Mucosa of descending colon (tissue), 3 donors: ENCODE measurements around the gene LETMD1. TPM values are rescaled to one million over a fixed set of nuclear protein-coding genes. Genes with fewer than 3 reads are reported as not detected.

ENCODE experiments used
- ATAC-seq: fragments of 200-7000 bp; cut with Tn5 transposase; one replicate; pipeline ENCODE4 v1.9.1; 2020; ENCODE audit warnings: mild to moderate bottlenecking, moderate library complexity
- DNase-seq, 3 donors: peaks; one replicate each; pipeline ENCODE4 v3.0.0-alpha.2; 2020
- H3K36me3 ChIP-seq: fragments of 200-600 bp; one replicate; pipeline ENCODE4 v1.8.0; 2021; ENCODE audit warnings: low read depth, mild to moderate bottlenecking
- H3K4me1 ChIP-seq: fragments of 200-600 bp; one replicate; pipeline ENCODE4 v1.8.0; 2021; ENCODE audit warnings: low read depth, mild to moderate bottlenecking
- H3K4me3 ChIP-seq: fragments of 200-600 bp; one replicate; pipeline ENCODE4 v1.8.0; 2021; ENCODE audit warnings: mild to moderate bottlenecking
- H3K9me3 ChIP-seq: fragments of 200-600 bp; one replicate; pipeline ENCODE4 v1.8.0; 2021; ENCODE audit warnings: mild to moderate bottlenecking
- intact Hi-C, 2 donors: fragments of 100-400 bp; cut with DNase I in 1 of 2; cut with micrococcal nuclease in 1 of 2; formaldehyde crosslinking; loops; one replicate each; pipeline versions ENCODE4 v1.11.0 to v1.11.1; 2022; cut with DNase I, micrococcal nuclease
- total RNA-seq, 3 donors: library from RNA; stranded (reverse); fragmentation: NEBNext Ultra II Directional in 2 of 3; extraction: Animal tissue kit (Norgen Biotek cat#: 25700) in 2 of 3; gene quantifications; one replicate each; pipeline versions ENCODE4 v1.2.1 to v1.2.4, GENCODE V29; 2021 to 2023
- TF ChIP-seq, protein P1 (sequence below): fragments of 200-600 bp; IDR thresholded peaks from one replicate; pipeline ENCODE4 v1.8.0; 2022; ENCODE audit warnings: antibody characterized with exemption, mild to moderate bottlenecking
- donor health status: DM: no; HTN: no; CAD: no; lungs with moderate emphysema.
- donor health status: DM: no; HTN: no; CAD: no.
- donor health status: DM: no; HTN: yes; CAD: no.

The LETMD1 gene
- total RNA-seq, 3 donors from 2014 or later, result 67.4 to 74.2 (median 72.7) TPM

DNA sequence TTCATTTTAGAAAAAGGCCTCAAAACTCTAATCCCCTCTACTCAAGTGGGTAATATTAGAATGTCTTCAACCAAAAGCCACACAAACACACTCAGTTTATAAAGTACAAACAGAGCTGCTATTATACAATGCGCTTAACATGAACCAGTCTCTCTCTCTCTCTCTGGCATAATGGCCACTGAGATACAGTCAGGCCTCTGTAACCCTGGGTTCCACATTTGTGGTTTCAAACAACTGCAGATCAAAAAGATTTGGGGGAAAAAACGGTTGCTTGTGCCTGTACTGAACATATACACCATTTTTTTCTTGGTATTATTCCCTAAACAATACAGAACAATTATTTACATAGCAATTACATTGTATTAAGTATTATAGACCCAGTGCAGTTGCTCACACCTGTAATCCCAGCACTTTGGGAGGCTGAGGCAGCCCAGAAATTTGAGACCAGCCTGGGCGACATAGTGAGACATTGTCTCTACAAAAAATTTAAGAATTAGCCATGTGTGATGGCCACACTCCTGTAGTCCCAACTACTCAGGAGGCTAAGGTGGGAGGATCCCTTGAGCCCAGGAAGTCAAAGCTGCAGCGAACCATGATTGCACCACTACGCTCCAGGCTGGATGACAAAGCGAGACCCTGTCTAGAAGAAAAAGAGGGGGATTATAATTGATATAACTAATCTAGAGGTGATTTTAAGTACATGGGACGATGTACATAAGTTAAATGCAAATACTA lies 27.5 kb upstream of the LETMD1 start:
- Histone ChIP-seq H3K4me3 (no peak overlapping the region), H3K9me3 (no peaks in the 10 kb centered on the region), H3K4me1 (peaks cover 7% of the 10 kb centered on the region), H3K36me3 (no peaks in the 10 kb centered on the region)
- intact Hi-C loops, result no loop called here
- TF ChIP-seq, protein P1, sequence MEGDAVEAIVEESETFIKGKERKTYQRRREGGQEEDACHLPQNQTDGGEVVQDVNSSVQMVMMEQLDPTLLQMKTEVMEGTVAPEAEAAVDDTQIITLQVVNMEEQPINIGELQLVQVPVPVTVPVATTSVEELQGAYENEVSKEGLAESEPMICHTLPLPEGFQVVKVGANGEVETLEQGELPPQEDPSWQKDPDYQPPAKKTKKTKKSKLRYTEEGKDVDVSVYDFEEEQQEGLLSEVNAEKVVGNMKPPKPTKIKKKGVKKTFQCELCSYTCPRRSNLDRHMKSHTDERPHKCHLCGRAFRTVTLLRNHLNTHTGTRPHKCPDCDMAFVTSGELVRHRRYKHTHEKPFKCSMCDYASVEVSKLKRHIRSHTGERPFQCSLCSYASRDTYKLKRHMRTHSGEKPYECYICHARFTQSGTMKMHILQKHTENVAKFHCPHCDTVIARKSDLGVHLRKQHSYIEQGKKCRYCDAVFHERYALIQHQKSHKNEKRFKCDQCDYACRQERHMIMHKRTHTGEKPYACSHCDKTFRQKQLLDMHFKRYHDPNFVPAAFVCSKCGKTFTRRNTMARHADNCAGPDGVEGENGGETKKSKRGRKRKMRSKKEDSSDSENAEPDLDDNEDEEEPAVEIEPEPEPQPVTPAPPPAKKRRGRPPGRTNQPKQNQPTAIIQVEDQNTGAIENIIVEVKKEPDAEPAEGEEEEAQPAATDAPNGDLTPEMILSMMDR, result no peak
- ATAC-seq (no peak), DNase-seq (no peak)

DNA sequence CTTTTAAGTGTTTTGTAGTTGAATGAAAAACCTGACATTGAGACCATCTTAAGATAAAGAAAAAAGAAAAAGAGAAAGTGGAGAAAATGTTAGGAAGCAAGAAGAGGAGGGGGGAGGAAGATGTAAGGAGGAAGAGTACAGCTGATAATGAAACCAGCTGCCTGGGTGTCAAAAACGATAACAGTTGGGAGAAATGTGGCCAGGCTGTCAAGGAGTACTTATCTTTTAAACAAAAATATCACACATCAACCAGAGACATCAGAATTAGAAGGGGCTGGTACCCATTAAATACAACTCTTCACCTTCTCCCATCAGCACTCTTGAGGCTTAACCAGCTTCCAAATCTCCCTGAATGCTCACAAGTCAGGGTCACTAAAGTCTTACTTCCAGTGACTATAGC lies 26.4 kb upstream of the LETMD1 start:
- DNase-seq (no peak), ATAC-seq (no peak)
- TF ChIP-seq, protein P1, result no peak
- Histone ChIP-seq H3K9me3 (no peaks in the 10 kb centered on the region), H3K36me3 (no peaks in the 10 kb centered on the region), H3K4me3 (no peak overlapping the region), H3K4me1 (peaks cover 7% of the 10 kb centered on the region)
- intact Hi-C loops, result no loop called here

DNA sequence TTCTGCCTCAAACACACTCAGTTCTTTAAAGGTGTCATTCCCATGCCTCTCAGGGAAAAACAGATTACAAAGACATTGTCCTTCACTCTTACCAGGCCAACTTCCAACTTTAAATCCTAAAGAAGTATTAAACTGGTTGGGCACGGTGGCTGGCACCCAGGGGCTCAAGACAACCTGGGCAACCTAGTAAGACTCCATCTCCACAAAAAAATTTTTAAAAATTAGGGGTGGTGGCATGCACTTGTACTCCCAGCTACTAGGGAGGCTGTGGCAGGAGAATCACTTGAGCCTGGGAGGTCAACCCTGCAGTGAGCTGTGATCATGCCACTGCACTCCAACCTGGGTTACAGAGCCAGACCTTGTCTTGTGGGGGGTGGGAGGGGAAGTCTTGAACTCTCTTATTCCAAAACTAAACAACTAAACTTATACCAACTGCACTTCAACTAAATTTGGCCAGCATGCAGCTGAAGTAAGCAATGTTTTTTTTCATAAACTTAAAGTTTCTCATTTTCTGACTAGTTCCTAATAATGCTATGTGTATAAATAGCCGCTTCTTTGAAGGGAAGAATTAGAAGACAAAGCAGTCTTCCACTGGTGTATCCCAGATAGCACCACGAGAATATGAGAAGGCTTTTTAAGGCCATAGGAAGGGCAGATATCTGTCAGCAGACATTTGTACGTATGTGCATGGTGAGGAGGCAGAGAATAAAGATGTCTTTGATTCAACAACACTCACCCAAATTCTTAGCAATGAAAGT lies 24.3 kb upstream of the LETMD1 start:
- ATAC-seq (no peak), DNase-seq (no peak)
- Histone ChIP-seq H3K4me1 (peaks cover 12% of the 10 kb centered on the region), H3K9me3 (no peaks in the 10 kb centered on the region), H3K36me3 (no peaks in the 10 kb centered on the region), H3K4me3 (no peak overlapping the region)
- TF ChIP-seq, protein P1, result no peak
- intact Hi-C loops, result no loop called here

DNA sequence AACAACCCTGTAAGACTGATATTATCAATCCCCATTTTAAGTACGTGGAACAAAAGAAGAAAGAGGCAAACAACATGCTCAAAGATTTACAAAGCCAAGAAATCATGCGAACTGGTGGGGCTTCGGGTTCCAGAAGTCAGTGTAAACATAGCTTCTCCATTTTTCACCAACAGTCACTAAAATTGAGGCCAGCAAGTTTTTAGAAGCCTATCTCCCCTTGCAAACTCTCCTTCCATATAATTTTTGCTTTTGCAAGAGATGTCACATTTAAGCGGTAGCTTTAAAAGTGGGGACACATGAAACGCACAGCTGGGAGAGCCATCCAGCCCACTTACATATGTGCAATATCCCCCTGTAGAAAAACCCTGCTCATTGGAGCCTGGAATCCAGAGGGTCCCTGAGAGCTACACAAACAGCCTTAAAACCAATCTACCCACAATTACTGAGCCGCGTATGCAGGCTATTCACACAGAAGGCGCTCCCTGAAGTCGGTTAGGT lies 22.7 kb upstream of the LETMD1 start:
- Histone ChIP-seq H3K9me3 (no peaks in the 10 kb centered on the region), H3K4me3 (peak overlapping the region; percentile 79), H3K4me1 (peaks cover 12% of the 10 kb centered on the region), H3K36me3 (no peaks in the 10 kb centered on the region)
- TF ChIP-seq, protein P1, result no peak
- no peak for DNase-seq
- no peak for ATAC-seq
- intact Hi-C loops, result no loop called here

DNA sequence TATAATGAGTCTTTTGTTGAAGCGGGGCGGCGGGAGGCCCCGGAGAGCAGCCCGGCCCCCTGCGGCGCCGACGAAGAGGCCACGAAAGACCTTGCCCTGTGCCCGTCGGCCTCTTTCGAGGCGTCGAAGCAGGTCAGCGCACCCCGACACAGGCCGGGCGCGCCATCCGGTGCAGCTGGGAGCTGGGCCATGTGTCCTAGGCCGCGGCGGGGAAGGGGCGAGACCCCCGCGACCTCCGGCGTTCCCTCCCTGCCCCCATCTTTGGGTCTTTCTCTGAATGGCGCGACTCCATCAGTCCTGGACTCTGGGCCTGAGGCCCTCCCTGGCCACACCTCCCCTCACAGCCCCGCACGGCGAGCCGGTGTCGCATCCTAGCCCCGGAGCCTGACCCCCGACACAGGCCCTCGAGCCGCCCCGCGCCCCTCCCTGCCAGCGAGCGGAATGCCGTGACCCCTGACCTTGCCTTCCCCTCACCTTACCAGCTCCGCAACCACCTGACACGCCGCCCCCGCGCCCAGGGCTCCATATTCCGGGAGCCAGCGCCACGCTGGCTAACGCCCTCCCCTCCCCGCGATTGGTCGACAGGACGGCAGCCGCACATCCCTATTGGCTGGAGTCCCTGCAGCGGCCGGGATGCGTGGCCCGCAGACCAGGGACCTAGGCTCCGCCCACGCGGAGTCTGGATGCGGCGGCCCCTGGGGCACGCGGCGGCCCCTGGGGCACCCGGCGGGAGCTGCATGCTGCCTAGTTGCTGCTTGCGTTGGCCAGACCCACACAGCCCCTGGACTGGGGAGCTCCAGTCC lies 22.1 kb upstream of the LETMD1 start, which contains the start of gene SLC11A2:
SLC11A2 (minus strand) TSS at position 549 of the 803 bp plus-strand sequence. CDS start 15,656 bp downstream, outside the sequence.
- Histone ChIP-seq H3K4me3 (peak within 1 kb of the TSS; percentile 79), H3K4me1 (peaks cover 12% of the 10 kb centered on the region), H3K9me3 (no peaks in the 10 kb centered on the region), H3K36me3 (no peaks in the 10 kb centered on the region)
- intact Hi-C loops, result no loop called here
- ATAC-seq (peak; percentile 96), DNase-seq (peak; percentile 96 to 97 (median 97))
- TF ChIP-seq, protein P1, result no peak
